K562 (cell line): ENCODE results near the gene KCNC3. TPM values are rescaled to one million over a fixed set of nuclear protein-coding genes. Genes with fewer than 3 reads are reported as not detected.
A peak's percentile ranks its signal among the peaks of the same experiment; 100 is the strongest.

Experiments used
- ATAC-seq: fragments of 200-7000 bp; cut with Tn5 transposase; 3 replicates; pipeline ENCODE4 v1.9.1; 2020; ENCODE audit warnings: moderate library complexity
- BruUV-seq: library from RNA; stranded (reverse); fragments of 400-500 nt; replicated peaks from 2 replicates; lab custom pipeline; 2021; lab: Mats Ljungman, UMichigan
- CTCF ChIA-PET: fragments of 300-600 bp; formaldehyde crosslinking; extraction: SDS; loops from one replicate; lab custom pipeline; 2021; ENCODE audit warnings: low intra/inter-chr PET ratio; lab: Yijun Ruan, JAX
- POLR2A ChIA-PET: fragments of 300-600, 350-650 bp; sonication (Branson Sonifier 250); formaldehyde crosslinking; extraction: SDS; loops from one replicate; lab custom pipeline; 2021; ENCODE audit warnings: antibody characterized with exemption, inconsistent platforms; lab: Yijun Ruan, JAX
- DNase-seq, 4 experiments: peaks; one replicate each; pipeline versions ENCODE4 v3.0.0 to v3.0.0-alpha.2; 2011 to 2018; ENCODE audit warnings: low spot score in 3 of 4, mixed read lengths in 3 of 4; ENCODE audit errors: extremely low read depth in 1 of 4
- FAIRE-seq: peaks from 2 replicates; lab custom pipeline; 2011; peaks lifted over from hg19 to GRCh38; lab: Jason Lieb, UNC
- H2AFZ ChIP-seq: 2 replicates; pipeline ENCODE4 v1.6.0; 2011; ENCODE audit warnings: low read depth, low read length, control low read depth, inconsistent platforms
- H3K27ac ChIP-seq: fragments of 200-600 bp; 3 replicates; pipeline ENCODE4 v1.8.0; 2011; ENCODE audit warnings: low read depth, mild to moderate bottlenecking, control low read depth, inconsistent platforms, low read length, moderate library complexity, mixed read lengths; ENCODE audit errors: extremely low read depth
- H3K27me3 ChIP-seq, 2 experiments: fragments of 300-600 bp in 1 of 2; 2 replicates in 1 of 2; 3 replicates in 1 of 2; pipeline versions ENCODE4 v1.6.0 to v1.8.0; 2011; ENCODE audit warnings: inconsistent platforms in 2 of 2, low read length in 2 of 2, mild to moderate bottlenecking in 1 of 2, mixed read lengths in 1 of 2, moderate library complexity in 1 of 2; ENCODE audit not compliant: control insufficient read depth in 2 of 2, insufficient read depth in 2 of 2
- H3K36me3 ChIP-seq: fragments of 300-600 bp; 3 replicates; pipeline ENCODE4 v1.8.0; 2011; ENCODE audit warnings: mild to moderate bottlenecking, low read length, inconsistent platforms; ENCODE audit not compliant: control insufficient read depth, insufficient read depth
- H3K4me1 ChIP-seq, 2 experiments: fragments of 200-600 bp in 1 of 2; replicated peaks in 1 of 2; 2 replicates in 1 of 2; 3 replicates in 1 of 2; pipeline versions ENCODE4 v1.5.1 to v1.8.0; 2011; ENCODE audit warnings: inconsistent platforms in 2 of 2, low read length in 2 of 2, mild to moderate bottlenecking in 1 of 2, mixed read lengths in 1 of 2, moderate library complexity in 1 of 2; ENCODE audit not compliant: control insufficient read depth in 2 of 2, insufficient read depth in 2 of 2
- H3K4me2 ChIP-seq: 2 replicates; pipeline ENCODE4 v1.6.1; 2011; ENCODE audit warnings: low read length, control low read depth, inconsistent platforms, mixed read lengths; ENCODE audit not compliant: insufficient read depth
- H3K4me3 ChIP-seq: fragments of 200-600 bp; sonication (generic), shearing (Covaris generic); 2 replicates; pipeline ENCODE4 v1.5.1; 2016; ENCODE audit warnings: control low read depth, inconsistent platforms
- H3K79me2 ChIP-seq: fragments of 200-600 bp; 3 replicates; pipeline ENCODE4 v1.8.0; 2011; ENCODE audit warnings: low read length, inconsistent platforms; ENCODE audit not compliant: control insufficient read depth, insufficient read depth
- H3K9ac ChIP-seq, 2 experiments: 2 replicates each; pipeline versions ENCODE4 v1.6.0 to v1.6.1; 2011; ENCODE audit warnings: low read depth in 2 of 2, low read length in 2 of 2, control low read depth in 1 of 2, inconsistent platforms in 1 of 2, mild to moderate bottlenecking in 1 of 2, mixed read lengths in 1 of 2; ENCODE audit not compliant: insufficient read depth in 1 of 2
- H3K9me1 ChIP-seq: one replicate; pipeline ENCODE4 v1.6.0; 2011; ENCODE audit warnings: inconsistent platforms, mild to moderate bottlenecking, low read length, moderate library complexity; ENCODE audit not compliant: control insufficient read depth, insufficient read depth
- H3K9me3 ChIP-seq: replicated peaks from 2 replicates; pipeline ENCODE4 v1.5.1; 2011; ENCODE audit warnings: low read depth, low read length, inconsistent platforms; ENCODE audit not compliant: control insufficient read depth, insufficient read depth
- H4K20me1 ChIP-seq: replicated peaks from 2 replicates; pipeline ENCODE4 v1.6.1; 2011; ENCODE audit warnings: low read length, inconsistent platforms, mixed read lengths; ENCODE audit not compliant: control insufficient read depth, insufficient read depth
- DLX4 ChIP-seq: fragments of 250-450 bp; sonication (Bioruptor Pico); IDR thresholded peaks from 2 replicates; pipeline ENCODE4 v1.6.1; 2021; ENCODE audit warnings: mild to moderate bottlenecking
- KHSRP ChIP-seq: fragments of 450-650 bp; IDR thresholded peaks from 2 replicates; pipeline ENCODE4 v1.6.1; 2017
- RBM25 ChIP-seq: fragments of 200-400 bp; formaldehyde crosslinking; IDR thresholded peaks from 2 replicates; pipeline ENCODE4 v1.6.1; 2018; ENCODE audit warnings: low read length, low read depth, moderate library complexity; ENCODE audit not compliant: severe bottlenecking
- ZBTB33 ChIP-seq: sonication (generic); formaldehyde crosslinking; IDR thresholded peaks from 2 replicates; pipeline ENCODE4 v1.8.1; 2023; ENCODE audit warnings: mild to moderate bottlenecking, missing genetic modification reagents
- ZNF282 ChIP-seq: sonication (generic); formaldehyde crosslinking; IDR thresholded peaks from 2 replicates; pipeline ENCODE4 v1.8.1; 2023; ENCODE audit warnings: missing genetic modification reagents
- ZNF830 ChIP-seq: fragments of 250-450 bp; sonication (Bioruptor Pico); IDR thresholded peaks from 2 replicates; pipeline ENCODE4 v1.5.0; 2021; ENCODE audit warnings: mild to moderate bottlenecking
- WGBS: fragments of 100-300 bp; shearing (Covaris generic); methylation state at CpG from one replicate; pipeline ENCODE4 v1.1.6; 2016; ENCODE audit warnings: low coverage, mixed read lengths; ENCODE audit not compliant: insufficient coverage; ENCODE audit errors: missing lambda C conversion rate; 5-methylcytosine and 5-hydroxymethylcytosine counted together
- in situ Hi-C: fragments of 300-500 bp; cut with MboI; formaldehyde crosslinking; loops from 4 replicates; pipeline ENCODE4 v1.15.0; 2018; ENCODE audit warnings: inconsistent platforms, mixed read lengths
- intact Hi-C: fragments of 100-400 bp; cut with micrococcal nuclease; formaldehyde crosslinking; loops from 2 replicates; pipeline ENCODE4 v1.14.2; 2022
- polyA plus RNA-seq, 8 experiments: library from polyadenylated mRNA; depleted of rRNA in 4 of 8; stranded (reverse) in 5 of 8; unstranded in 3 of 8; fragments of >200 nt; fragmentation: Nextera tagmentation in 2 of 8; fragmentation: Illumina TruSeq in 1 of 8; extraction: Ambion mirVana in 2 of 8; extraction: Trizol in 1 of 8; gene quantifications; 2 replicates each; pipeline versions ENCODE4 v1.2.1 to v1.2.3, GENCODE V29; 2011 to 2014; ENCODE audit warnings: inconsistent platforms in 1 of 8, missing spikeins in 1 of 8
- total RNA-seq, 7 experiments: library from RNA; depleted of rRNA in 6 of 7; stranded (reverse); fragments of >200 nt in 6 of 7; fragmentation: Illumina TruSeq in 2 of 7; extraction: Trizol in 2 of 7; gene quantifications; 2 replicates each; pipeline versions ENCODE4 v1.2.1 to v1.2.3, GENCODE V29; 2011 to 2021; ENCODE audit warnings: low replicate concordance in 1 of 7
- TF ChIP-seq, protein P1 (sequence below), 2 experiments: IDR thresholded peaks in 1 of 2; conservative IDR thresholded peaks in 1 of 2; 2 replicates each; pipeline ENCODE4 v1.6.1; 2016; ENCODE audit warnings: low read depth in 2 of 2, mild to moderate bottlenecking in 1 of 2, missing compliant biosample characterization in 1 of 2, missing genetic modification characterization in 1 of 2, moderate library complexity in 1 of 2

KCNC3 gene
- total and polyA plus RNA-seq, 9 of the 15 experiments (the other 6 are each of a cell fraction or from before 2014, with no cell fraction given): 0.03 to 26.2 (median 2.0) TPM

GRCh38 chr19:50264483-50265186 lies 64.5 kb downstream of the KCNC3 start (continued):
- TF ChIP-seq DLX4: no peak
- TF ChIP-seq ZNF830 (CRISPR knock-in tag): no peak
- TF ChIP-seq ZNF282: no peak

- TF ChIP-seq ZBTB33 (0 out of 2 replicates have a peak, but pooled peaks have one; percentile 26), RBM25 (peak; percentile 34), KHSRP (no peak)
- TF ChIP-seq, protein P1, sequence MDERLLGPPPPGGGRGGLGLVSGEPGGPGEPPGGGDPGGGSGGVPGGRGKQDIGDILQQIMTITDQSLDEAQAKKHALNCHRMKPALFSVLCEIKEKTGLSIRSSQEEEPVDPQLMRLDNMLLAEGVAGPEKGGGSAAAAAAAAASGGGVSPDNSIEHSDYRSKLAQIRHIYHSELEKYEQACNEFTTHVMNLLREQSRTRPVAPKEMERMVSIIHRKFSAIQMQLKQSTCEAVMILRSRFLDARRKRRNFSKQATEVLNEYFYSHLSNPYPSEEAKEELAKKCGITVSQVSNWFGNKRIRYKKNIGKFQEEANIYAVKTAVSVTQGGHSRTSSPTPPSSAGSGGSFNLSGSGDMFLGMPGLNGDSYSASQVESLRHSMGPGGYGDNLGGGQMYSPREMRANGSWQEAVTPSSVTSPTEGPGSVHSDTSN (CRISPR knock-in tag; IDR thresholded peaks at IDR 0.05; ENCODE audit: low read depth): no peak
- TF ChIP-seq, protein P1 (tag; conservative IDR thresholded peaks at IDR 0.05; ENCODE audit: low read depth): no peak
- TF ChIP-seq, all 486 proteins: peak for 2
- H3K27ac ChIP-seq: no peak overlapping the region
- no peaks in the 10 kb centered on the region for H3K79me2 ChIP-seq
- peaks cover 12 to 28% of the 10 kb centered on the region in 2 experiments; a peak in 4 of 5 replicates for H3K4me1 ChIP-seq
- ChIA-PET CTCF (interaction anchor here (1.3 kb wide), 1 partner anchor 64 kb away, joined by 8 read pairs; no protein-coding TSS in a partner anchor), POLR2A (interaction anchor here (0.6 kb wide), 2 partner anchors 53 to 66 kb away, joined by 3 read pairs; partner anchors contain the start of gene KCNC3)
- H3K36me3 ChIP-seq: no peaks in the 10 kb centered on the region
- no peaks in the 10 kb centered on the region for H3K9me3 ChIP-seq
- H3K4me3 ChIP-seq: no peak overlapping the region
- in situ Hi-C loops: loop anchor here (5.0 kb wide), 1 partner anchor 96 kb away; no protein-coding TSS in a partner anchor
- ATAC-seq: no peak
- no peak overlapping the region for H3K4me2 ChIP-seq
- H3K27me3 ChIP-seq: no peaks in the 10 kb centered on the region
- no peaks in the 10 kb centered on the region for H3K9me1 ChIP-seq
- intact Hi-C loops: loop anchor here (5.0 kb wide), 2 partner anchors 84 to 96 kb away; no protein-coding TSS in a partner anchor
- H3K9ac ChIP-seq: no peak overlapping the region
- no TSS peak for BruUV-seq
- WGBS: 75% methylated on average over 8 of the region's 8 CpGs
- no peak for DNase-seq
- H4K20me1 ChIP-seq: no peaks in the 10 kb centered on the region
- FAIRE-seq: no peak
- H2AFZ ChIP-seq: no peak overlapping the region
These were observed 66.0 kb downstream of the KCNC3 start for GRCh38 chr19:50263176-50263575.
